ENCODE data around the gene COASY. TPM values are rescaled to one million over a fixed set of nuclear protein-coding genes. Genes with fewer than 3 reads are reported as not detected.

The COASY gene
- total RNA-seq, 1 donor from 2014 or later, result 52.0 TPM

- Histone ChIP-seq H3K9ac (ENCODE audit: low read length) (no peak overlapping the region), H2AFZ (ENCODE audit: low read depth, low read length) (no peak overlapping the region), H3K4me3 (ENCODE audit: insufficient read depth, low read depth, low read length) (no peak overlapping the region), H3K36me3 (ENCODE audit: insufficient read depth, low read length) (peaks cover 46% of the 10 kb centered on the region), H3K4me1 (ENCODE audit: insufficient read depth, low read length) (no peaks in the 10 kb centered on the region), H3K79me2 (ENCODE audit: insufficient read depth, low read length) (no peaks in the 10 kb centered on the region), H3K27ac (ENCODE audit: low read depth, low read length) (no peak overlapping the region), H3K4me2 (ENCODE audit: low read length) (no peak overlapping the region), H3K27me3 (ENCODE audit: insufficient read depth, low read length) (no peaks in the 10 kb centered on the region), H3K9me3 (ENCODE audit: insufficient read depth, low read depth, low read length) (no peaks in the 10 kb centered on the region), H4K20me1 (ENCODE audit: insufficient read depth, low read length) (peaks cover 18% of the 10 kb centered on the region)
- no peaks in the 10 kb centered on the region for H3K4me1 Mint-ChIP-seq (ENCODE audit: low read depth, unreplicated experiment)
- H3K4me3 Mint-ChIP-seq (ENCODE audit: unreplicated experiment), result no peak overlapping the region
- DNase-seq (ENCODE audit: low read depth) (no peak), FAIRE-seq (no peak)
- no peak overlapping the region for H3K27ac Mint-ChIP-seq (ENCODE audit: unreplicated experiment)
- TF ChIP-seq, protein P1, sequence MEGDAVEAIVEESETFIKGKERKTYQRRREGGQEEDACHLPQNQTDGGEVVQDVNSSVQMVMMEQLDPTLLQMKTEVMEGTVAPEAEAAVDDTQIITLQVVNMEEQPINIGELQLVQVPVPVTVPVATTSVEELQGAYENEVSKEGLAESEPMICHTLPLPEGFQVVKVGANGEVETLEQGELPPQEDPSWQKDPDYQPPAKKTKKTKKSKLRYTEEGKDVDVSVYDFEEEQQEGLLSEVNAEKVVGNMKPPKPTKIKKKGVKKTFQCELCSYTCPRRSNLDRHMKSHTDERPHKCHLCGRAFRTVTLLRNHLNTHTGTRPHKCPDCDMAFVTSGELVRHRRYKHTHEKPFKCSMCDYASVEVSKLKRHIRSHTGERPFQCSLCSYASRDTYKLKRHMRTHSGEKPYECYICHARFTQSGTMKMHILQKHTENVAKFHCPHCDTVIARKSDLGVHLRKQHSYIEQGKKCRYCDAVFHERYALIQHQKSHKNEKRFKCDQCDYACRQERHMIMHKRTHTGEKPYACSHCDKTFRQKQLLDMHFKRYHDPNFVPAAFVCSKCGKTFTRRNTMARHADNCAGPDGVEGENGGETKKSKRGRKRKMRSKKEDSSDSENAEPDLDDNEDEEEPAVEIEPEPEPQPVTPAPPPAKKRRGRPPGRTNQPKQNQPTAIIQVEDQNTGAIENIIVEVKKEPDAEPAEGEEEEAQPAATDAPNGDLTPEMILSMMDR (IDR thresholded peaks at IDR 0.05; ENCODE audit: insufficient read depth, low read depth, low read length), result no peak
- no peak for TF ChIP-seq EZH2 (IDR thresholded peaks at IDR 0.05; ENCODE audit: insufficient read depth, low read length)
- H3K36me3 Mint-ChIP-seq (ENCODE audit: low read depth, unreplicated experiment), result peaks cover 16% of the 10 kb centered on the region
- no peaks in the 10 kb centered on the region for H3K9me3 Mint-ChIP-seq (ENCODE audit: unreplicated experiment)
- H3K27me3 Mint-ChIP-seq (ENCODE audit: low read depth, unreplicated experiment), result no peaks in the 10 kb centered on the region
Observed at GRCh38 chr17:42586514-42587230, 24.7 kb downstream of the COASY start.

DNA sequence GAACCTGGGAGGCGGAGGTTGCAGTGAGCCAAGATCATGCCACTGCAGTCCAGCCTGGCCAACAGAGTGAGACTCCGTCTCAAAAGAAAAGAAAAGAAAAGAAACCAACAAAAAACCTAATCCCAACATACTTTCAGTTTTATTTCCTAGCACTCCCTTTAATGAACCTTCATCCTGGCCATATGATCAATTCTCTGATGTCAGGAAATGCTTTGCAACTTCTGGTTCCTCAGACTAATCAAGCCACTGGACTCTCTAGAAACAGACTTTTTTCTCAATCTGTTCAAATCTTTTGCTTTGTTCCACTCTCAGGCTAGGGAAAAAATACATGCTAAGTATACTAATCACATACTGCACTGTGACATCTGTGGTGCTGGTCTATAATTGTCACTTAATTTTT is 28.9 kb downstream of the COASY start:
- no peak overlapping the region for H3K4me3 Mint-ChIP-seq (ENCODE audit: unreplicated experiment)

More for the DNA sequence above, 28.9 kb downstream of the COASY start:
- Histone ChIP-seq H3K4me3 (ENCODE audit: insufficient read depth, low read depth, low read length) (no peak overlapping the region), H3K27me3 (ENCODE audit: insufficient read depth, low read length) (no peaks in the 10 kb centered on the region), H2AFZ (ENCODE audit: low read depth, low read length) (no peak overlapping the region), H3K9ac (ENCODE audit: low read length) (no peak overlapping the region), H3K36me3 (ENCODE audit: insufficient read depth, low read length) (peaks cover 24% of the 10 kb centered on the region), H3K9me3 (ENCODE audit: insufficient read depth, low read depth, low read length) (no peaks in the 10 kb centered on the region), H3K79me2 (ENCODE audit: insufficient read depth, low read length) (peaks cover 5% of the 10 kb centered on the region), H3K27ac (ENCODE audit: low read depth, low read length) (no peak overlapping the region), H3K4me2 (ENCODE audit: low read length) (no peak overlapping the region), H3K4me1 (ENCODE audit: insufficient read depth, low read length) (no peaks in the 10 kb centered on the region), H4K20me1 (ENCODE audit: insufficient read depth, low read length) (peaks cover 22% of the 10 kb centered on the region)
- DNase-seq (ENCODE audit: low read depth), result no peak
- no peaks in the 10 kb centered on the region for H3K4me1 Mint-ChIP-seq (ENCODE audit: low read depth, unreplicated experiment)
- H3K27ac Mint-ChIP-seq (ENCODE audit: unreplicated experiment), result no peak overlapping the region
- TF ChIP-seq, protein P1 (IDR thresholded peaks at IDR 0.05; ENCODE audit: insufficient read depth, low read depth, low read length), result no peak
- TF ChIP-seq EZH2 (IDR thresholded peaks at IDR 0.05; ENCODE audit: insufficient read depth, low read length), result no peak
- no peak for FAIRE-seq
- no peaks in the 10 kb centered on the region for H3K27me3 Mint-ChIP-seq (ENCODE audit: low read depth, unreplicated experiment)
- H3K36me3 Mint-ChIP-seq (ENCODE audit: low read depth, unreplicated experiment), result peaks cover 10% of the 10 kb centered on the region
- no peaks in the 10 kb centered on the region for H3K9me3 Mint-ChIP-seq (ENCODE audit: unreplicated experiment)

All from astrocyte (in vitro differentiated cells and primary cell).